ENCODE measurements around the gene DDIT4L.
"Not testable (repeated sequence)": the region's sequence is repeated elsewhere in the genome, so short reads cannot be mapped to it uniquely, and the experiment has no call there.

The DDIT4L gene

DNA sequence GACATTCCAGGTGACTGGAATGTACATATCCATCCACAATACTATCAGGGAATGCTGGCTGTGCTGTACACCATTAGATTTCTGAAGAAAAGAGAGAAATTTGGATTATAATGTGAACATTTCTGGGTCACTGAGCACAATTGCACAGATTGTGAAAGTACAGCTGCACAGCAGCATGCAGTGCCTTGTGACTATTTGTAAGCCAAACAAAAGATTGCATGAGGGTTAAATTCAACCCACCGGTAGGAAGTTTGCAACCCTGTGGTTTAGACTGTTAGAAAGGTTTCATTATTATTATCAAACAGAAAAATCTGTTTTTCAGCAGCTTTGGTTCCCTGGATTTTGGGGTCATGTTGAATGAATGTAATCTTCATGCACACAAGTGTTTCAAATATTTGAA is 24.5 kb downstream of the DDIT4L start:
- DNase-seq = no peak

DNA sequence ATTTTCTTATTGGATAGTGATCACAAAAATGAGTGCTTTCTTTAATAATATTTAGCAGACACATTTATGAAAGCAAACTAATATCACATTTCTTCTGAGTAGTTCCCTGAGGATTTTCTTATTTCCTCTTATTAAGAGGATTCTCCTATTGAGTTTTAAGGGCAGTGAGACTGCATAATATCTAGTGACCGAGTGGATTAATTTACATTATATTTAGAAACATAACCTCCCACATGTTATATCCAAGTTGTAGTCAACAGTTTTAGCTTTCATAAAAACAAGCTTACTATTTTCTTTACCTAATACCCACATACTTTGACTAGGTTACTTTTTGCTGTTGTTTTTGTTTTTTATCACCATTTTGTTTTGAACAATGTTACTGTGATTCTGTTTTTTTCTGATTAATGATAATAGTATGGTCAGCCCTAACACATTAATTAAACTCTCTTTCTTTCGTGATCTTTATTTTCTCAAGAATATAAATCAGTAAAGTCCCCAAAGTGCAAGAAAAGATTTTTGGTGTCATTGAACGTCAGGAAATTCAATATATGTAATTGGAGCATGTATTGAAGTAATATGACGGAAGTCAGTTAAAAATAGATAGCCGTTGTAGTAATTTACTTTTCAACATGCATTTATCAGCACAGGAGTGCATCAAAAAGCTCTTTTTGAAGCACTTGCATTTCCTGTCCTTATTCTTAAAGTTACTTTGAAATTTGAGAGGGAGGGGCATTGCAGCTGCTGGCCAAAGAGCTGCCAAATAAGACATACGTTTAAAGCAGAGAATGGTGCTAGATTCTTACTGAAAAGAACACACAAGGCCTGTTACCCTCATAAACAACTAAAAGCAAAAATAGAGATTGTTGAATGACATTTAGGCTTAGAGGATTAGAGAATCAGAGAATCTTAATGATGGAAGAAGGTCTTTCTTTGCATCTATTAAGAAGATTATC is 25.2 kb downstream of the DDIT4L start:
- no peak for DNase-seq

DNA sequence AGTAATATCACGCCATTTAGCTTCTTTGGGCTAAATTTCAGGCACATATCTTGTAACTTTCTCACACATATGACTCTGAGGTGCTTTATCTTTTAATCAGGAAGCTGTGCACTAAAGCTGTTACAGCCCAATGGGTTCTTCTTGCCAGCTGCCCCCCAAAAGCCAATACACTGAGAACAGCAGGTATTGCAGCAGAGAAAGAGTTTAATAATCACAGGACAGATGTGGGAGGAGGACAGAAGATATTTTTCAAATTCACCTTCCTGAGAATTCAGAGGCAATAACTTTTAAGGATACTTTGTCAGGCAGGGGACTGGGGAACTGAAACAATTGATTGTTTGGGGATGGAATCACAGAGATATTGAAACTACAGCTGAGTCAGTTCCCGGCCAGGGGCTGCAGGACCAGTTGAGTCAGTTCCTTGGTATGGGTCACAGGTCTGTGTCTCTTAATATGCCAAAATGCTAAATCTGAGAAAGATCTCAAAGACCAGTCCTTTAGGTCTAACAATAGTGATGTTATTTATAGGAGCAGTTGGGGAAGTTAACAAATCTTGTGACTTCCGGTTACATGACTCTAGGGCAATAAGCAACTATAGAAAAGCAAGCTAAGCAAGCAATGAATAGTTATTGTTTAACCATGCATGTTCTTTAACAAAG is 28.1 kb downstream of the DDIT4L start:
- no peak for DNase-seq

DNA sequence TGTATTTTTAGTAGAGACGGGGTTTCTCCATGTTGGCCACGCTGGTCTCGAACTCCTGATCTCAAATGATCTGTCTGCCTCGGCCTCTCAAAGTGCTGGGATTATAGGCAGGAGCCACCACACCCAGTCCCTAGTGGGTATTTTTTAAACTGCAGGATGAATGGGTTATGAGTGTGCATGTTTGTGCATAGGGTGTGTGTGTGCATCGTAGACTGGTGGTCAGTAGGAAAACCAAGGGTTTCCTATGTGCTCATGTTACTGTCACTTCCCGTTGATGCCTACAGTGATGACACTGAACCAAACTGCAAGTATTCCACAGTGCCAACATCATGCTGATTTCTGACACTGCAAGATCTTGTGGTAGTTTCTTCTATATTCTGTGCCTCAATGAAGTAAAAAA is 41.1 kb downstream of the DDIT4L start:
- no peak for DNase-seq

DNA sequence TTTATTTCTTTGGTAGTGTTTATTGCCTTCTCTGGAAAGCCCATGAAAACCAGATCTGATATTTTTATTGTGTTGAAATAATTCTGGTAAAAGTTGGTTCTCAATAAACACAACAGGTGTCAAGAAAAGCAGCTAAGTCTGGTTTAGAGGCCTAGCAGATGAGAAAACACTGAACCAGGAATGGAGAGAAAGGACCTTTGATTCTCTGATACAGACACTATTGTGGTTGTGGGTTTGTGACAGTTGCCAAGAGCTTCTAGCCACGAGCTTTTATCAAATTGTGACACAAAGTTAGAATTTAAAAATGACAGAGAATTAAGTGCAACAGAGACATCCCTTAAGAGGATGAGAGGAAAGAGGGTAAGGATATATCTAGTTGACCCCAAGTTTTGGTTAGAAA is 42.6 kb downstream of the DDIT4L start:
- no peak for DNase-seq

DNA sequence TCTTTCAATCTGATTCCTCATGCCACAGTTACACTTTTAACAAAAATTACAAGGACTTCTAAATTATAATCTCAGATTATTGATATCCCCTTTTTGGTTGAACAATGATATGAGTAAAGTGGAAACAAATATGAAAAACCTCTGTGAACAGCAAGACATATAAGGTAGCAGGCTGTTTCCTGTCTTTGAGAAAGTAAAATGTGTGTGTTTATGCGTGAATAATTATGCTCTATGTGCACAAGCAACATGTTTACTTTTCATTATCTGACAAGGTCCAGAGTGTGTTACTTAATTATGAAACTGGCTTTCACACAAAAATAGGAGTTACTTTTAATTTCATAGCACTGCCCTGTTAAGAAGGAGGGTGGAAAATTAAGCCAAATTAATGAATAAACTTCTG is 43.1 kb downstream of the DDIT4L start:
- DNase-seq = no peak

DNA sequence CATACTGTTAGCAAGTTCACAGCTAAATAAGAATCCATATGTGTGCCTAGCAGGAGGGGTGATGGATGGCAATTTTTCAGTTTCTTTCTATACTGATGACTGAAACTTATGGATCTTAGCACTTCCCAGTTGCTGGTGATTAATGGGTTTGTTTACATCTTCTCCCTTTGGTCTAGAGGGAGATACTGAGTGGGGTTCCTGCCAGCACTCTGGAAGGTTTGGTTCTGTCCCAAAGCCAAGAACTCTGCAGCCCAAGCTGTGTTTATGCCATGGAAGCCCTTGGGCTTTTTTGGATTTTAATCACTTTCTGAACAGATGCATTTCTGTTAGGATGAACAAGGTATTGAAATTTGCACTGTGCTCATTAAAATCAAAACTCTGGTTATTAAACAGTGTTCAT is 43.5 kb downstream of the DDIT4L start:
- DNase-seq = no peak

DNA sequence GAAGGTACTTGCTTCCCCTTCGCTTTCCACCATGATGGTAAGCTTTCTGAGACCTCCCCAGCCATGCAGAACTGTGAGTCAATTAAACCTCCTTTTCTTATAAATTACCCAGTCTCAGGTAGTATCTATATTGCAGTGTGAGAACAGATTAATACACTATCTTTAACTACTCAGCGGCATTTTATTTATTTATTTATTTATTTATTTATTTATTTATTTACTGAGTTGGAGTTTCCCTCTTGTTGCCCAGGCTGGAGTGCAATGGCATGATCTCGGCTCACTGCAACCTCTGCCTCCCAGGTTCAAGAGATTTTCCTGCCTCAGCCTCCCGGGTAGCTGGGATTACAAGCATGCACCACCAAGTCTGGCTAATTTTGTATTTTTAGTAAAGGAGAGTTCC is 52.9 kb downstream of the DDIT4L start:
- not testable (repeated sequence) for DNase-seq

Measured in stimulated activated CD8-positive, alpha-beta memory T cell treated with anti-CD3 and anti-CD28 coated beads, Interleukin-4, amount 100 ng/mL, for 48 hours (primary cell).